ENCODE measurements around the gene POLRMT.

GRCh38 chr19:633786-634639 lies 676 bp upstream of the POLRMT start:
- no peak for TF ChIP-seq CTCF (conservative IDR thresholded peaks at IDR 0.05; ENCODE audit: low read depth, low read length)
- no peak for TF ChIP-seq EZH2 (IDR thresholded peaks at IDR 0.05; ENCODE audit: borderline replicate concordance, low read depth, low read length, poor library complexity, severe bottlenecking)
